Heart left ventricle (tissue), 16 donors: ENCODE results near the gene VTI1A. TPM values are rescaled to one million over a fixed set of nuclear protein-coding genes. Genes with fewer than 3 reads are reported as not detected.

ENCODE experiments used
- ATAC-seq, 4 donors: fragments of 200-7000 bp; cut with Tn5 transposase; one replicate each; pipeline ENCODE4 v1.9.1; 2020 to 2022; ENCODE audit warnings: moderate library complexity in 4 of 4, mild to moderate bottlenecking in 3 of 4, moderate number of reproducible peaks in 1 of 4
- DNase-seq, 5 donors: peaks; one replicate each; pipeline ENCODE4 v3.0.0-alpha.2; 2020
- H3K27ac ChIP-seq, 12 donors: fragments of 200-600 bp; sonication (generic) in 4 of 12; one replicate each; pipeline versions ENCODE4 v1.5.0 to v1.8.0; 2016 to 2022; ENCODE audit warnings: mild to moderate bottlenecking in 2 of 12
- H3K27me3 ChIP-seq, 9 donors: fragments of 200-600 bp; sonication (generic) in 2 of 9; one replicate each; pipeline versions ENCODE4 v1.5.1 to v1.8.0; 2016 to 2022; ENCODE audit warnings: mild to moderate bottlenecking in 3 of 9
- H3K36me3 ChIP-seq, 9 donors: fragments of 200-600 bp; sonication (generic) in 2 of 9; one replicate each; pipeline versions ENCODE4 v1.5.0 to v1.8.0; 2018 to 2022; ENCODE audit warnings: mild to moderate bottlenecking in 2 of 9
- H3K4me1 ChIP-seq, 12 donors: fragments of 200-600 bp; sonication (generic) in 4 of 12; one replicate each; pipeline versions ENCODE4 v1.5.0 to v1.8.0; 2016 to 2022; ENCODE audit warnings: mild to moderate bottlenecking in 3 of 12
- H3K4me3 ChIP-seq, 12 donors: fragments of 200-600 bp; sonication (generic) in 4 of 12; one replicate each; pipeline versions ENCODE4 v1.5.0 to v1.8.0; 2017 to 2022; ENCODE audit warnings: mild to moderate bottlenecking in 9 of 12, moderate library complexity in 4 of 12
- H3K9me3 ChIP-seq, 12 donors: fragments of 200-600 bp; sonication (generic) in 4 of 12; one replicate each; pipeline versions ENCODE4 v1.5.0 to v1.8.0; 2016 to 2022; ENCODE audit warnings: mild to moderate bottlenecking in 1 of 12
- CTCF ChIP-seq, 12 donors: fragments of 200-600 bp; sonication (generic) in 4 of 12; IDR thresholded peaks; one replicate each; pipeline versions ENCODE4 v1.5.0 to v1.8.0; 2018 to 2022; ENCODE audit warnings: antibody characterized with exemption in 12 of 12, mild to moderate bottlenecking in 5 of 12
- POLR2A ChIP-seq, 2 donors: fragments of 450-650 bp; IDR thresholded peaks; one replicate each; pipeline ENCODE4 v1.6.1; 2017; ENCODE audit warnings: antibody characterized with exemption in 2 of 2, mild to moderate bottlenecking in 2 of 2, moderate library complexity in 2 of 2
- WGBS, 4 donors: extraction: QIAGEN DNeasy Blood & Tissue Kit in 2 of 4; methylation state at CpG; one replicate each; pipeline versions ENCODE4 v1.1.5 to v1.1.7; 2013 to 2018; 5-methylcytosine and 5-hydroxymethylcytosine counted together
- intact Hi-C, 10 donors: fragments of 100-400 bp; cut with DNase I; formaldehyde crosslinking; loops; one replicate each; pipeline versions ENCODE4 v1.11.1 to v1.14.2; 2022
- polyA plus RNA-seq, 2 donors: library from polyadenylated mRNA; stranded (reverse); fragments of 200-250 nt; gene quantifications; one replicate each; pipeline ENCODE4 v1.2.3, GENCODE V29; 2013
- total RNA-seq, 9 donors: library from RNA; depleted of rRNA in 2 of 9; stranded (reverse); fragments of >200 nt in 2 of 9; fragmentation: NEBNext Ultra II Directional in 3 of 9; extraction: Animal tissue kit (Norgen Biotek cat#: 25700) in 3 of 9; gene quantifications; one replicate each; pipeline versions ENCODE4 v1.1.0 to v1.2.4, GENCODE V29; 2016 to 2023
- donor health status: ischemic (EF 13 %, LVEDD 7.1; RV severe dilation, severe dysfunction).
- donor health status: healthy with polysubstance abuse.
- donor health status: DM: no; HTN: yes; CAD: no.
- donor health status: DM: no; HTN: no; CAD: no.
- donor health status: ischemic (EF 25% LVEDD 6.9; RV normal size, moderate dysfunction).
- donor health status: ischemic (EF 25% LVEDD 5.7; RV mildly dilated, moderate dysfunction).
- donor health status: healthy.
- donor health status: DM: yes; HTN: yes; CAD: no.
- donor health status: ischemic (EF 35%, LVEDD 5.7; RV mildly dilated, moderate dysfunction).
- donor health status: nonischemic (EF 11% LVEDD 7.7; RV severe dilation, severe dysfunction).
- donor health status: DM: yes; HTN: yes; CAD: no.
- donor health status: PGD.
- donor health status: ischemic (EF 29% LVEDD 5.4; RV normal size, mild dysfunction).
- donor health status: nonischemic (EF 23%, LVEDD 6.1; RV moderate dilation, normal function).

Gene VTI1A
- total and polyA plus RNA-seq, 11 donors: 6.0 to 33.1 (median 23.2) TPM

- intact Hi-C loops: no loop called here
- H3K9me3 ChIP-seq: no peaks in the 10 kb centered on the region
- ATAC-seq: no peak
- H3K4me1 ChIP-seq: no peaks in the 10 kb centered on the region
- TF ChIP-seq CTCF (IDR thresholded peaks at IDR 0.05): no peak
- TF ChIP-seq POLR2A (IDR thresholded peaks at IDR 0.05): no peak
- H3K27ac ChIP-seq: no peak overlapping the region
- WGBS, 4 donors: 96 to 98% (median 97%) methylated on average over 5 of the region's 5 CpGs
- no peak for DNase-seq
- no peaks in the 10 kb centered on the region for H3K27me3 ChIP-seq
- no peak overlapping the region for H3K4me3 ChIP-seq
- H3K36me3 ChIP-seq: no peaks in the 10 kb centered on the region
These were observed 261.4 kb downstream of the VTI1A start for GRCh38 chr10:112708461-112708860.

GRCh38 chr10:112710528-112710927 lies 263.5 kb downstream of the VTI1A start:
- DNase-seq: no peak
- Histone ChIP-seq H3K4me3 (no peak overlapping the region), H3K27ac (no peak overlapping the region), H3K36me3 (no peaks in the 10 kb centered on the region), H3K9me3 (no peaks in the 10 kb centered on the region), H3K4me1 (no peaks in the 10 kb centered on the region), H3K27me3 (no peaks in the 10 kb centered on the region)
- intact Hi-C loops: loop anchor here in 2 of 10 donors (10.0 kb wide), 2 partner anchors 674 to 854 kb away; no protein-coding TSS in a partner anchor
- TF ChIP-seq CTCF (IDR thresholded peaks at IDR 0.05): no peak
- TF ChIP-seq POLR2A (IDR thresholded peaks at IDR 0.05): no peak
- WGBS, 4 donors: 81 to 95% (median 87%) methylated on average over 2 of the region's 2 CpGs
- no peak for ATAC-seq

- no peaks in the 10 kb centered on the region for H3K4me1 ChIP-seq
- intact Hi-C loops: loop anchor here in 2 of 10 donors (10.0 kb wide), 2 partner anchors 673 to 853 kb away; no protein-coding TSS in a partner anchor
- ATAC-seq: no peak
- 89 to 96% (median 94%) methylated on average over 8 of the region's 8 CpGs for WGBS, 4 donors
- TF ChIP-seq POLR2A (IDR thresholded peaks at IDR 0.05) (no peak), CTCF (IDR thresholded peaks at IDR 0.05) (no peak)
- no peaks in the 10 kb centered on the region for H3K36me3 ChIP-seq
- DNase-seq: no peak
- H3K9me3 ChIP-seq: no peaks in the 10 kb centered on the region
- H3K4me3 ChIP-seq: no peak overlapping the region
- no peaks in the 10 kb centered on the region for H3K27me3 ChIP-seq
- H3K27ac ChIP-seq: no peak overlapping the region
These were observed 264.4 kb downstream of the VTI1A start for GRCh38 chr10:112711366-112711765.

DNA sequence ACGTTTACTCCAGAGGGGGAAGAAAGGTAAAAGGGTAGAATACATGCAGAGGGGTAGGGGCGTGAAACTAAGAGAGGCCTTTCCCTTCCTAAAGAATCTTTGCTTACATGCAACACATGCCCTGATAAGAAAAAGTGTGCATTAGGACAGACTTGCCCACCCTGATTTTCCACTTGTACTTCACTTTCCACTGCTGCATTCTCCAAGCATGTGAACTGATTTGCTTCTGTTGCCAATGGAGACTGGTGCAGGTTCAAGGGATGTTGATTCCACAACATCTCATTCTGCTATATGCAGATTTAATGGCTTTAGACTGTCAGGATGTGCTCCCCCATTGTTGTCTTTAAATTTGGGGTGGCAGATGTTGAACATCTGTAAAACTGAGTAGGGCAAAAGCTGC lies 265.5 kb downstream of the VTI1A start:
- TF ChIP-seq CTCF (IDR thresholded peaks at IDR 0.05) (no peak), POLR2A (IDR thresholded peaks at IDR 0.05) (no peak)
- H3K27me3 ChIP-seq: no peaks in the 10 kb centered on the region
- H3K4me3 ChIP-seq: no peak overlapping the region
- no peak for ATAC-seq
- no peak for DNase-seq
- intact Hi-C loops: loop anchor here in 2 of 10 donors (10.0 kb wide), 2 partner anchors 672 to 852 kb away; no protein-coding TSS in a partner anchor
- no peak overlapping the region for H3K27ac ChIP-seq
- no peaks in the 10 kb centered on the region for H3K9me3 ChIP-seq
- WGBS, 4 donors: 82 to 89% (median 85%) methylated on average over 2 of the region's 2 CpGs
- no peaks in the 10 kb centered on the region for H3K4me1 ChIP-seq
- no peaks in the 10 kb centered on the region for H3K36me3 ChIP-seq
